ENCODE results near the gene EPO.
"Not testable (repeated sequence)": the region's sequence is repeated elsewhere in the genome, so short reads cannot be mapped to it uniquely, and the experiment has no call there.

Gene EPO

GRCh38 chr7:100705753-100706671, 14.3 kb upstream of the EPO start, which contains the start of gene POP7:
Gene POP7 (plus strand): TSS chr7:100706121. CDS start chr7:100706831, 710 bp downstream.
- DNase-seq: peak; percentile 99

GRCh38 chr7:100706672-100707311, 13.5 kb upstream of the EPO start:
- no peak for DNase-seq

DNA sequence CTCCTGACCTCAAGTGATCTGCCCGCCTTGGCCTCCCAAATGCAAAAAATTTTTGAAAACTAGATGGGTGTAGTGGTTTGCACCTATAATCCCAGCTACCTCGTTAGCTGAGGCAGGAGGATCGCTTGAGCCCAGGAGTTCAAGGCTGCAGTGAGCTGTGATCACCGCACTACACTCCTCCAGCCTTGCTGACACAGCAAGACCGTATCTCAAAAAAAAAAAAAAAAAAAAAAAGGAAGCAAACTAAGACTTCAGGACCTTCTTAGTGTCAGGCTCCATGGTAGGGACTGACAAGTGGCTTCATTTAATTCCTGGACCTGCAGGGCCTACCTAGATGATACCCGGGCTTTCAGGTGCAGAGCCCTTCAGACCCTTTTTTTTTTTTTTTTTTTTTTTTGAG, 11.9 kb upstream of the EPO start:
- DNase-seq: no peak

DNA sequence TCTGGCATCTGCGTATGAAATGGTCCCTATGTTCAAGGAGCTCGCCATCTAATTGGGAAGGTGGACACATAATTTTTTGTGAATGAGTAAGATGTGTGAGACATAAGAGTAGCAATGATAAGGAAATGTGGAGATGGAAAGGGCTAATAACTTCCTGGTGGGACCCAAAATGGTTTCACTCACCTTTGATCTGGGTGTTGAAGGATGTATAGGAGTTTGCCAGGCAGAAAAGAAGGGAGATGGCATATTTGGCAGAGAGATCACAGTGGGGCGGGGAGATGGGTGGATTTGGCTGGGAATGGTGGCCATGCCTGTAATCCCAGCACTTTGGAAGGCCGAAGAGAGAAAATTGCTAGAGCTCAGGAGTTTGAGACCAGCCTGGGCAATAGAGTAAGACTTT, 9.8 kb upstream of the EPO start:
- DNase-seq: no peak

- DNase-seq: no peak
Observed at GRCh38 chr7:100711369-100711768, 8.9 kb upstream of the EPO start.

GRCh38 chr7:100714725-100715124, 5.5 kb upstream of the EPO start:
- no peak for DNase-seq

- DNase-seq: not testable (repeated sequence)
Observed at GRCh38 chr7:100717073-100717472, 3.2 kb upstream of the EPO start.

DNA sequence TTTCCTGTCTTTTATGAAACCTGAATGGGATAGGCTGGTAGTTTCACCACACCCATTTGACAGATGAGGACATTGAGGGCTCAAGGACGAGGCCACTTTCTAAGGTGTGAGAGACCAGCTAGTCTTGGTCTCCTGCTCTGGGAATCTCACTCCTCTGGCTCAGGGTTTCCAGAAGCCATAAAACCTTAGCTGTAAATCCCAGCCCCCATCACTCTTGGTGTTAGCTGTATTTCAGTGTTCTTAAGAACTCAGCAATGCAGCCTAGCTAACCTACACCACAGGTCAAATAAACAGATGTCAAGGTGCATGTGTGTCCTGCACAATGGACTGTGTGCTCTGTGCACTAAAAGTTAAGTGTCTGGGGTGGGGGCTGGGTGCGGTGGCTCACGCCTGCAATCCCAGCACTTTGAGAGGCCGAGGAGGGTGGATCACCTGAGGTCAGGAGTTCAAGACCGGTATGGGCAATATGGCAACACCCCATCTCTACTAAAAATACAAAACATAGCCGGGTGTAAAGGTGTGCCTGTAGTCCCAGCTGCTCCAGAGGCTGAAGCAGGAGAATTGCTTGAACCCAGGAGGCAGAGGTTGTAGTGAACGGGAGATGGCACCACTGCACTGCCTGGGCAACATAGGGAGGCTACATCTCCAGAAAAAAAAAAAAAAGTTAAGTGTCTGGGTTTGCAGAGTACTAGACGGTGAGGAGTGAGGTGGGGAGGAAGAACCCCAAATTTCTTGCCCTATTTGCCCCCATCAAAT, 567 bp upstream of the EPO start:
- no peak for DNase-seq

DNA sequence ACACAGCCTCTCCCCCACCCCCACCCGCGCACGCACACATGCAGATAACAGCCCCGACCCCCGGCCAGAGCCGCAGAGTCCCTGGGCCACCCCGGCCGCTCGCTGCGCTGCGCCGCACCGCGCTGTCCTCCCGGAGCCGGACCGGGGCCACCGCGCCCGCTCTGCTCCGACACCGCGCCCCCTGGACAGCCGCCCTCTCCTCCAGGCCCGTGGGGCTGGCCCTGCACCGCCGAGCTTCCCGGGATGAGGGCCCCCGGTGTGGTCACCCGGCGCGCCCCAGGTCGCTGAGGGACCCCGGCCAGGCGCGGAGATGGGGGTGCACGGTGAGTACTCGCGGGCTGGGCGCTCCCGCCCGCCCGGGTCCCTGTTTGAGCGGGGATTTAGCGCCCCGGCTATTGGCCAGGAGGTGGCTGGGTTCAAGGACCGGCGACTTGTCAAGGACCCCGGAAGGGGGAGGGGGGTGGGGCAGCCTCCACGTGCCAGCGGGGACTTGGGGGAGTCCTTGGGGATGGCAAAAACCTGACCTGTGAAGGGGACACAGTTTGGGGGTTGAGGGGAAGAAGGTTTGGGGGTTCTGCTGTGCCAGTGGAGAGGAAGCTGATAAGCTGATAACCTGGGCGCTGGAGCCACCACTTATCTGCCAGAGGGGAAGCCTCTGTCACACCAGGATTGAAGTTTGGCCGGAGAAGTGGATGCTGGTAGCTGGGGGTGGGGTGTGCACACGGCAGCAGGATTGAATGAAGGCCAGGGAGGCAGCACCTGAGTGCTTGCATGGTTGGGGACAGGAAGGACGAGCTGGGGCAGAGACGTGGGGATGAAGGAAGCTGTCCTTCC, 620 bp downstream of the EPO start:
- DNase-seq: no peak

DNA sequence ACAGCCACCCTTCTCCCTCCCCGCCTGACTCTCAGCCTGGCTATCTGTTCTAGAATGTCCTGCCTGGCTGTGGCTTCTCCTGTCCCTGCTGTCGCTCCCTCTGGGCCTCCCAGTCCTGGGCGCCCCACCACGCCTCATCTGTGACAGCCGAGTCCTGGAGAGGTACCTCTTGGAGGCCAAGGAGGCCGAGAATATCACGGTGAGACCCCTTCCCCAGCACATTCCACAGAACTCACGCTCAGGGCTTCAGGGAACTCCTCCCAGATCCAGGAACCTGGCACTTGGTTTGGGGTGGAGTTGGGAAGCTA, 1.2 kb downstream of the EPO start:
- DNase-seq: no peak

- no peak for DNase-seq
Observed at GRCh38 chr7:100722480-100723212, 2.4 kb downstream of the EPO start.

DNA sequence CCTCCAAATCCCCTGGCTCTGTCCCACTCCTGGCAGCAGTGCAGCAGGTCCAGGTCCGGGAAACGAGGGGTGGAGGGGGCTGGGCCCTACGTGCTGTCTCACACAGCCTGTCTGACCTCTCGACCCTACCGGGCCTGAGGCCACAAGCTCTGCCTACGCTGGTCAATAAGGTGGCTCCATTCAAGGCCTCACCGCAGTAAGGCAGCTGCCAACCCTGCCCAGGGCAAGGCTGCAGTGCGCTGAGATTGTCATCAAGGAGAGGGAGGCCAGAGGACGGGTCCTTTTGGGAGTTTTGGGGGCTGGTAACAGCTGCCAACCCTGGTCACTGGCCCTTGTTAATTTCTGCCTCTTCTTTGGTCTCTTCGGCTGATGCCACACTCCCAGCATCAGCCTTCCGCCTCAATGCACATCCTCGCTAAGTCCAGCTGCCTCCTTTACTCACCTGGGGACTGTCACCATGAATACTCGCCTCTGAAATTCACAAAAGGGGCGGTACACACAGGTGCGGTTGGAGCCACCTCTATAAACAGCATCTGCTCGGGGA, 3.5 kb downstream of the EPO start:
- no peak for DNase-seq

DNA sequence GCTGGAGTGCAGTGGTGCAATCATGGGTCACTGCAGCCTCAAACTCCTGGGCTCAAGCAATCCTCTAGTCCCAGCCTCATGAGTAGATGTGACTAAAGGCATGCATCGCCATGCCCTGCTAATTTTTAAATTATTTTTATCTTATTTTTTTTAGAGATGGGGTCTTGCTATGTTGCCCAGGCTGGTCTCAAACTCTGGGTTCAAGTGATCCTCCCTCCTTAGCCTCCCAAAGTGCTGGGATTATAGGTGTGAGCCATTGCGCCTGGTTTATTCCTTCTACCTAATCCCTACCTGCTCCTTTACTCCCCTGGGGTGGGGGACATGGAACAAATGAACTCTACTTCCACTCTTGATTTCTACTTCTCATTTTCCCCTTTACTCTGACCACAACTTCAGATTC, 4.1 kb downstream of the EPO start:
- not testable (repeated sequence) for DNase-seq

- no peak for DNase-seq
Observed at GRCh38 chr7:100726996-100727761, 6.9 kb downstream of the EPO start.

GRCh38 chr7:100728196-100728595, 7.9 kb downstream of the EPO start:
- DNase-seq: no peak

DNA sequence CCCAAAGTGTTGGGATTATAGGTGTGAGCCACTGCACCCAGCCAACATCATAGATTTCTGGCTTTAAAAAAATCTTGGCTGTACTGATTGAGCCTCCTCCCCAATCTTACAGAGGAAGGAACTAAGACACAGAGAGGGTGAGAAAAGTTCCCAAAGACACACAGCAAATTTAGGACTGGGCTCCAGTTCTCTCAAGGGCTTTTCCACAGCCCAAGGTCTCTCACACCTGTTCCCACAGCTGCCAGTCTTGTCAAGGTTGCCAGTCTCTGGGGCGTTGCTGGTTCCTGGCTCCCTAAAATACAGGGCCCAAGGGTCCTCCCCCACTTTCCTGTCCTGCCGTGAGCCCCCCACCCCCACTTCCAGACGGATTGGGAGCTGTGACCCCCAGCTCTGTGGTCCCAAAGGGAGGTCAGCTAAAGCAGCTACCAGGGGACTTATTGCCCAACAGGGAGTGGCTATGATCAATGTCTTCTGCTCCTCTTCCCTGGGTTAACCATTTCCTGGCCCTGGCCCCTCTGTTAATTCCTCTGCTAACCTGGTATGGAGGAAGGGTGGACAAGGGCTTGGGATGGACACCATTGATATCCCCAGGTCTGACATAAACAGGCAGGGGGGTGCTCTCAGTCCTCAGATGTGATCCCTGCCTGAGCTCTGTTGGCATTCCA, 10.0 kb downstream of the EPO start:
- DNase-seq: no peak

DNA sequence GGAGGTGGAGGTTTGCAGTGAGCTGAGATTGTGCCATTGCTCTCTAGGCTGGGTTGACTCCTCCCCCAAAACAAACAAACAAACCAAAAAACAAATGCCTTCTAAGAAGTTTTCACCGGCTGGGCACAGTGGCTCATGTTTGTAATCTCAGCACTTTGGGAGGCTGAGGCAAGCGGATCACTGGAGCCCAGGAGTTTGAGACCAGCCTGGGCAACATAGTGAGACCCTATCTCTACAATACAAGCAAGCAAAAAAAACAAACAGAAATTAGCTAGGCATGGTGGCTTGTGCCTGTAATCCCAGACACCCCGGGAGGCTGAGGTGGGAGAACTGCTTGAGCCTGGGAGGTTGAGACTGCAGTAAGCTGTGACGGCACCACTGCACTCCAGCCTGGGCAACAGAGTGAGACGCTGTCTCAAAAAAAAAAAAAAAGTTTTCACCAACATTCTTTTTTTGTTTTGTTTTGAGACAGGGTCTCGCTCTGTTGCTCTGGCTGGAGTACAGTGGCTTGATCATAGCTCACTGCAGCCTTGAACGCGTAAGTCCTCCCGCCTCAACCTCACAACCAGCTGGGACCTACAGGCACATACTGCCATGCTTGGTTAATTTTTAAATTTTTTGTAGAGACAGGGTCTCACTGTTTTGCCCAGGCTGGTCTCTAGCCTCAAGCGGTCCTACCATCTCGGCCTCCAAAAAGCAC, 11.8 kb downstream of the EPO start:
- no peak for DNase-seq

DNA sequence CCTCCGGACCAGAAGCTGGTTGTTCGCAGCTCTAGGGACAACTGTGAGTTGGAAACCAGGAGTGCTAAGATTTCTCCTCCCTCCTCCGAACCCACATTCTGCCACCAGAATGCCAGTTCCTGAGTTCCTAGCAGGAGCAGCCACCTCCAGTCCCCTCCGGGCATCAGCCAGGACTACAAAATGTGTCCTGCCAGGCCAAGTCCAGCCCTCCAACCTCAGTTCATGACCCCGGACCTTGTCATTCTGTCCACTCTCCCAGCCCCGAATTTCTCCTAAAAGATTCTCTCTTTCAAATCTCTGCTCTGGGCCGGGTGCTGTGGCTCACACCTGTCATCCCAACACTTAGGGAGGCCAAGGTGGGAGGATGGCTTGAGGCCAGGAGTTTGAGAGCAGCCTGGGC, 15.5 kb downstream of the EPO start:
- DNase-seq: no peak

- no peak for DNase-seq
Observed at GRCh38 chr7:100736671-100737070, 16.4 kb downstream of the EPO start.

DNA sequence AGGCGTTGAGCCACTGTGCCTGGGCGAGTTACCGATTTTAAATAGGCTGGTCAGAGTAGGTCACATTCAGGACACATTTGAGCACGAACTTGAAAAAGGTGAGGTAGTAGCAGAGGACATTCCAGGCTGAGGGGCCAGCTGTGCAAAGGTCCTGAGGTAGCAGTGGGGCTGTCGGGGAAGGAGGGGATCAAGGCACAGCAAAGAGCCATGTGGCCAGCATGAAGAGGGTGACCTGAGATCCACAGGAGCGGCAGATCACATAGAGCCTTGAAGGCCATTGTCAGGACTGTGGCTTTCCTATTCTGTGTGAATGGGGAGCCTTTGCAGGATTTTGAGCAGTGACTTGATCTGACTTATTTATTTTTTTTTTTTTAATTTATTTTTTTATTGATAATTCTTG, 19.7 kb downstream of the EPO start:
- DNase-seq: no peak

Measured in CD4-positive, alpha-beta T cell treated with Interleukin-17A for 4 hours (primary cell).